Caco-2 (cell line): ENCODE results near the gene CDC42BPB. TPM values are rescaled to one million over a fixed set of nuclear protein-coding genes. Genes with fewer than 3 reads are reported as not detected.

ENCODE experiments used
- BruUV-seq: library from RNA; stranded (reverse); fragments of 400-500 nt; replicated peaks from 2 replicates; lab custom pipeline; 2021; lab: Mats Ljungman, UMichigan
- CTCF ChIA-PET: fragments of 300-600 bp; sonication (Branson Sonifier 250); formaldehyde crosslinking; loops from one replicate; lab custom pipeline; 2022; ENCODE audit warnings: antibody characterized with exemption; lab: Charles Lee
- POLR2A ChIA-PET: fragments of 300-600 bp; sonication (Branson Sonifier 250); formaldehyde crosslinking; loops from one replicate; lab custom pipeline; 2022; ENCODE audit warnings: antibody characterized with exemption; lab: Charles Lee
- DNase-seq, 2 experiments: peaks; one replicate each; pipeline versions ENCODE4 v3.0.0 to v3.0.0-alpha.2; 2020 to 2022
- H3K27me3 ChIP-seq: replicated peaks from 2 replicates; pipeline ENCODE4 v1.6.0; 2011; ENCODE audit warnings: low read length; ENCODE audit not compliant: control insufficient read depth, insufficient read depth
- H3K36me3 ChIP-seq: 2 replicates; pipeline ENCODE4 v1.5.1; 2011; ENCODE audit warnings: low read length; ENCODE audit not compliant: control insufficient read depth, insufficient read depth
- H3K4me1 ChIP-seq: fragments of 250-450 bp; sonication (Bioruptor Pico); 2 replicates; pipeline ENCODE4 v1.5.1; 2020; ENCODE audit warnings: mild to moderate bottlenecking
- H3K4me3 ChIP-seq: 2 replicates; pipeline ENCODE4 v1.5.1; 2011; ENCODE audit warnings: low read depth, mild to moderate bottlenecking, control low read depth, low read length
- H3K9me3 ChIP-seq: fragments of 250-450 bp; sonication (Bioruptor Pico); 2 replicates; pipeline ENCODE4 v1.5.1; 2020; ENCODE audit warnings: mild to moderate bottlenecking, moderate library complexity
- H3K27ac Mint-ChIP-seq: one replicate; pipeline ENCODE4 v1.8.0; 2022; ENCODE audit warnings: mixed read lengths; ENCODE audit not compliant: unreplicated experiment
- H3K27me3 Mint-ChIP-seq: one replicate; pipeline ENCODE4 v1.8.0; 2022; ENCODE audit warnings: mixed read lengths; ENCODE audit not compliant: insufficient read depth, unreplicated experiment
- H3K36me3 Mint-ChIP-seq: one replicate; pipeline ENCODE4 v1.8.0; 2022; ENCODE audit warnings: mild to moderate bottlenecking, mixed read lengths; ENCODE audit not compliant: insufficient read depth, unreplicated experiment
- H3K4me1 Mint-ChIP-seq: one replicate; pipeline ENCODE4 v1.8.0; 2022; ENCODE audit warnings: low read depth, mixed read lengths; ENCODE audit not compliant: unreplicated experiment
- H3K4me3 Mint-ChIP-seq: one replicate; pipeline ENCODE4 v1.8.0; 2022; ENCODE audit warnings: mild to moderate bottlenecking, moderate library complexity, mixed read lengths; ENCODE audit not compliant: unreplicated experiment
- H3K9me3 Mint-ChIP-seq: one replicate; pipeline ENCODE4 v1.8.0; 2022; ENCODE audit warnings: mixed read lengths; ENCODE audit not compliant: unreplicated experiment
- CTCF ChIP-seq, 2 experiments: fragments of 200-600 bp in 1 of 2; IDR thresholded peaks; 1 replicate in 1 of 2; 2 replicates in 1 of 2; pipeline versions ENCODE4 v1.5.1 to v1.8.0; 2011 to 2022; ENCODE audit warnings: antibody characterized with exemption in 1 of 2, control low read depth in 1 of 2, inconsistent platforms in 1 of 2, low read depth in 1 of 2, low read length in 1 of 2, mild to moderate bottlenecking in 1 of 2, moderate library complexity in 1 of 2; ENCODE audit not compliant: insufficient read depth in 1 of 2, severe bottlenecking in 1 of 2, unreplicated experiment in 1 of 2
- intact Hi-C: fragments of 100-400 bp; cut with micrococcal nuclease; formaldehyde crosslinking; loops from one replicate; pipeline ENCODE4 v1.10.0; 2022; ENCODE audit not compliant: unreplicated experiment
- total RNA-seq: library from RNA; stranded (reverse); gene quantifications from 2 replicates; pipeline ENCODE4 v1.2.3, GENCODE V29; 2022

Gene CDC42BPB
- total RNA-seq, 1 experiment from 2014 or later, result 55.1 TPM

- no peak overlapping the region for H3K27ac Mint-ChIP-seq
- Histone ChIP-seq H3K4me1 (no peaks in the 10 kb centered on the region), H3K36me3 (peaks cover 1% of the 10 kb centered on the region; the same call in 1 of the 2 replicates), H3K4me3 (no peak overlapping the region), H3K27me3 (no peaks in the 10 kb centered on the region), H3K9me3 (no peaks in the 10 kb centered on the region)
- H3K9me3 Mint-ChIP-seq, result no peaks in the 10 kb centered on the region
- no peak for DNase-seq
- H3K4me3 Mint-ChIP-seq, result no peak overlapping the region
- POLR2A ChIA-PET, result no interaction called here
- H3K36me3 Mint-ChIP-seq, result peaks cover 51% of the 10 kb centered on the region
- BruUV-seq, result no TSS peak
- intact Hi-C loops, result no loop called here
- CTCF ChIA-PET, result no interaction called here
- no peak for TF ChIP-seq CTCF (IDR thresholded peaks at IDR 0.05; ENCODE audit: insufficient read depth in 1 of 2, low read depth in 1 of 2, low read length in 1 of 2, severe bottlenecking in 1 of 2, unreplicated experiment in 1 of 2)
- no peaks in the 10 kb centered on the region for H3K27me3 Mint-ChIP-seq
- H3K4me1 Mint-ChIP-seq, result no peaks in the 10 kb centered on the region
These were observed 117.4 kb downstream of the CDC42BPB start for GRCh38 chr14:102939820-102940561.

GRCh38 chr14:102939329-102939728 is 118.0 kb downstream of the CDC42BPB start:
- Histone ChIP-seq H3K4me3 (no peak overlapping the region), H3K4me1 (no peaks in the 10 kb centered on the region), H3K36me3 (no peaks in the 10 kb centered on the region), H3K27me3 (no peaks in the 10 kb centered on the region), H3K9me3 (no peaks in the 10 kb centered on the region)
- ChIA-PET CTCF (no interaction called here), POLR2A (interaction anchor here (0.7 kb wide), 1 partner anchor 54 kb away, joined by 5 read pairs; no protein-coding TSS in a partner anchor)
- Mint-ChIP-seq H3K36me3 (peaks cover 55% of the 10 kb centered on the region), H3K9me3 (no peaks in the 10 kb centered on the region), H3K4me1 (no peaks in the 10 kb centered on the region), H3K27ac (no peak overlapping the region), H3K4me3 (no peak overlapping the region), H3K27me3 (no peaks in the 10 kb centered on the region)
- no TSS peak for BruUV-seq
- intact Hi-C loops, result no loop called here
- no peak for TF ChIP-seq CTCF (IDR thresholded peaks at IDR 0.05; ENCODE audit: insufficient read depth in 1 of 2, low read depth in 1 of 2, low read length in 1 of 2, severe bottlenecking in 1 of 2, unreplicated experiment in 1 of 2)
- DNase-seq, result no peak

- Histone ChIP-seq H3K4me1 (no peaks in the 10 kb centered on the region), H3K27me3 (no peaks in the 10 kb centered on the region), H3K36me3 (no peaks in the 10 kb centered on the region), H3K4me3 (no peak overlapping the region), H3K9me3 (no peaks in the 10 kb centered on the region)
- intact Hi-C loops, result no loop called here
- BruUV-seq, result no TSS peak
- H3K4me1 Mint-ChIP-seq, result no peaks in the 10 kb centered on the region
- ChIA-PET CTCF (interaction anchor here (0.6 kb wide), 1 partner anchor 61 kb away, joined by 3 read pairs; no protein-coding TSS in a partner anchor), POLR2A (no interaction called here)
- no peaks in the 10 kb centered on the region for H3K9me3 Mint-ChIP-seq
- H3K4me3 Mint-ChIP-seq, result no peak overlapping the region
- TF ChIP-seq CTCF (IDR thresholded peaks at IDR 0.05; ENCODE audit: insufficient read depth in 1 of 2, low read depth in 1 of 2, low read length in 1 of 2, severe bottlenecking in 1 of 2, unreplicated experiment in 1 of 2), result no peak
- peaks cover 55% of the 10 kb centered on the region for H3K36me3 Mint-ChIP-seq
- H3K27ac Mint-ChIP-seq, result no peak overlapping the region
- no peaks in the 10 kb centered on the region for H3K27me3 Mint-ChIP-seq
- DNase-seq, result no peak
These were observed 119.2 kb downstream of the CDC42BPB start for GRCh38 chr14:102938191-102938590.
